ENCODE results near the gene HES3.

Gene HES3

DNA sequence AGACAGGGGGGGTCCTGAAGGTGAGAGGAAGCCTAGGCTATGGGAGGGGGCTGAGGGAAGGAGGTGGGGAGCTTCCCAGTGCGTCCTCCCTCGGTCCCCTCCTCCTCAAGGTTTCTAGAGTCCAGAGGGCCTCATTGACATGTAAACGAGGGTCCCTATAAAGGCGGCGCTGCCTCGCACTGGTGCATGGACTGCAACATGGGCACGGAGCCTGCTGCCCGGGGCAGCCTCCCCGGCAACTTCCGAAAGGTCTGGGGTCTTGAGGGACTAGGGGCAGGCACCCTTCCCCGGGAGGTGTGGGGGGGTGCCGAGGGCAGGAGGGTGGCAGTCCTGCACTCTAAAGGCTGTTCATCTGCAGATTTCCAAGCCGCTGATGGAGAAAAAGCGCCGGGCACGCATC lies at the start of gene HES3:
Gene HES3 (plus strand): TSS at position 187 of the 400 bp plus-strand sequence. CDS start 187 bp downstream, at position 374.
- DNase-seq (ENCODE audit: low read depth): no peak

DNA sequence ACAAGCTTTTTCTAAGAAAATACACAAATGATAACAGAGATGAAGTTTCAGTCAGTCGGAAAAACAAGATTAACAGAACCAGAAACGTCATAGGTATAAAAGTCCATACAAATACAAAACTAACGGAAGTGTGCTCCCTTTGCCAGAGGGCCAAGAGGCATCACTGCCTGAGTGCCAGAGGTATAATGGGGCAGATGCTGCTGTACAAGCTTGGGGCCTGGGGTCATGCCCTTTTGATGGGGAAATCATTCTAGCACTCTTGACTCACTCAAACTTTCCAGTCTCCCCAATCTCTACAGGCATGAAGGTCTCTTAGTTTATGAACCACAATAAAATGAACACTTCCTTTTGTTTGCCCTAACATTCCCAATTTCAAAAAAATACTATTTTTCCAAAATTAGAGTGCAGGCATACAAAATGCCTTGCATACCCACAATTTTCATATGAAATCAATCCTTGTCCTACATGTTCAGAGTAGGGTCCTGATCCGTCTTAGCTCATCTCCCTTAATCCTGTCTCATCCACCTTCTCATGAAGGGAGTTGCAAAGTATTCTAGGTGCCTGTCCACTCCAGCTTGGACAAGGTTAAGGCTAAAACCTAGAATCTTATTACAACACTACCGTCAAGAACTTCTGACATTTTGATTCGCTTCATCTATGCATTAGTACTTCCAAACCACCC lies 46.1 kb upstream of the HES3 start:
- no peak for DNase-seq (ENCODE audit: low read depth)

GRCh38 chr1:6198646-6199297 lies 45.2 kb upstream of the HES3 start:
- no peak for DNase-seq (ENCODE audit: low read depth)

DNA sequence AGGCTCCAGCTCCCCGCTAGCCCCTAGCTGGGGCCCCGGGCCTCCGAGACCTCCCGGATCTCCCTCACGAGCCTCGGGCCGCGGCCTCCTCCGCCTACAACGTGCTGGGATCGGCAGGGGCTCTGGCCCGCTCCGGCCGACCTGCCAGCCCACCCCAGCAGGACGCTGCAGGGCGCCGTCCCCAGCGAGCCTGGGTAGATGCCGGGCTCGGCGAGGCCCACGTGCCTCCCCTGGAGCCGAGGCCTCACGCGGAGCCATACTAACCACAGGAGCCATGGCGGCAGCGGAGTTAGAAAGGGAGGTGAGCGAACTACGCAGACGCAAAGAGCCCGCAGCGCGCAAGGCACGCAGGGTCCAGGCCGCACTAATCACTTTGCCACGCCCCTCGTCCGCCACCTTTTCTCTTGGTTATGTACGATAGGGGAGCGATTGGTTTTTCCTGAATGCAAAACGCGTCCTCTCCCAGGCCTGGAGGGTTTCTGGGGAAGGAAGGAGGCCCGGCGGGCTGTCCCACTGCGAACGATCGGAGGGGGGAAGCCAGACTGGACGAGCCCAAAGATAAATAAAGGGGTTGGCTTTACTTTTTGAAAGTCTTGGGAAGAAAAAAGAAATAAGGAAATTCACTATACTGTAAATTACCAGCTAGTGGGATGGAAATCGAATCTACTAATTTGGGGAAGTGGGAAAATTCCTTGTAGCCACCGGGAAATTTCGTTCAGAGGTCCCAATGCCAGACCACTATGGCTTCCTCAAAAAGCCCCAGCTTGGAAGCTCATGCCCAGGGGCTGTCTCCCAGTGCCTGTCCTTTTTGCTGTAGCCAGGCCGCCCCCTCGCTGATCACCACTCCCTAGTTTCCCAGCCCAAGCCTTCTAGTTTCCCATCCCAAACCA lies 44.4 kb upstream of the HES3 start, which contains the start of gene RPL22:
Gene RPL22 (minus strand): TSS at position 298 of the 890 bp plus-strand sequence. CDS start 22 bp downstream, at position 276.
- DNase-seq (ENCODE audit: low read depth): peak; percentile 98

GRCh38 chr1:6200188-6200809 lies 43.7 kb upstream of the HES3 start:
- DNase-seq (ENCODE audit: low read depth): no peak

GRCh38 chr1:6202256-6202655 lies 41.7 kb upstream of the HES3 start:
- no peak for DNase-seq (ENCODE audit: low read depth)

GRCh38 chr1:6205849-6206519 lies 38.0 kb upstream of the HES3 start, which contains the start of gene RNF207:
TSS of gene RNF207 (plus strand) at chr1:6206119. CDS start at chr1:6206536, 417 bp downstream.
- no peak for DNase-seq (ENCODE audit: low read depth)

- no peak for DNase-seq (ENCODE audit: low read depth)
Observed at GRCh38 chr1:6206520-6206855, 37.5 kb upstream of the HES3 start.

DNA sequence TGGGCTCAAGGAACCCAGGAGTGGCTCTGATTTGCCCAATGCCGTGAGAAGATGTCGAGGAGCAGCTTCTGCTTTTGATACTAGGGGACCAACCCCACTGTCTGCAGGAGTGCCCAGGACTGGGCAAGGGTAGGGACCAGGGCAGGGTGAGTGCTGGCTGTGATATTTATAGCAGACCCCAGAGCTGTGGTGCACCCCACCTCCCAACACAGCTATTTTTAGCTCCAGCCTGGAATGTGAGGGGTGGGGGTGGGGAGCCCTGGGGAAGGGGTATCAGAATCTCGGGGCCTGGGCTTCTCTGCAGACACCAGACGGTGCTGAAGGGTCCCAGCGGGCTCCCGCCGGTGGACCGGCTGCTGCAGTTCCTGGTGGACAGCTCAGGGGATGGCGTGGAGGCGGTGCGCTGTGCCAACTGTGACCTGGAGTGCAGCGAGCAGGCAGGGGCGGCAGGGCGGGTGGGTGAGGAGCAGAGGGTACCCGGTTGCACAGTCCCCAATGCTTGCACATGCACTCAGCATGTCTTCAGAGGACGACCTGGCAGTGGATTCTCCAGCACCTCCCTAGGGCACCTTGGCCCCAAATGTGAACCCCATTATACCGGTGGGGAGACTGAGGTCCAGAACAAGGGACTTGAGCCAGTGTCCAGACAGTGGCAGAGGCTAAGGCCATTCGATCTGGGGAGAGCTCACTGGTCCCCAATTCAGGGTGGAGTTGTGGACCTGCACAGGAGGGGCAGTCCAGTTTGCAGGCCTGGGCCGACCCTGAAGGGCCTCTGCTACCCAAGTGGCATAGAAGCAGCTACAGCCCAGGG lies 36.7 kb upstream of the HES3 start:
- DNase-seq (ENCODE audit: low read depth): no peak

- DNase-seq (ENCODE audit: low read depth): no peak
Observed at GRCh38 chr1:6207921-6208320, 36.1 kb upstream of the HES3 start.

- no peak for DNase-seq (ENCODE audit: low read depth)
Observed at GRCh38 chr1:6208723-6209660, 35.0 kb upstream of the HES3 start.

- DNase-seq (ENCODE audit: low read depth): no peak
Observed at GRCh38 chr1:6209661-6210580, 34.1 kb upstream of the HES3 start.

GRCh38 chr1:6210591-6211355 lies 33.2 kb upstream of the HES3 start:
- DNase-seq (ENCODE audit: low read depth): no peak

DNA sequence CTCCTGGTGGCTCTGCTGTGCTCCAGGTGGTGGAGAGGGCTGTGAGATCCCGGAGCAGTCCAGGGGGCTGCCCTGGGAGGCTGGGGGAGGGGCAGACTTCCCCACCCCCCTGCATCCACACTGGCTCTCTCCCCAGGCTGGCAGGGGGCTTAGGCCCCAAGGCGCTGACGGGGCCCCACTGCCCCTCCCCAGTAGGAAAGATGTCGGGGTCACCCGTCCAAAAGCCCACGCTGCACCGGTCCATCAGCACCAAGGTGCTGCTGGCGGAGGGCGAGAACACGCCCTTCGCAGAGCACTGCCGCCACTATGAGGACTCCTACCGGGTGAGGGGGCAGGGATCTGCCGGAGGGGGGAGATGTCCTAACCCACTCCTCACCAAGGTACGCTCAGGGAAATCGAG lies 32.2 kb upstream of the HES3 start:
- no peak for DNase-seq (ENCODE audit: low read depth)

DNA sequence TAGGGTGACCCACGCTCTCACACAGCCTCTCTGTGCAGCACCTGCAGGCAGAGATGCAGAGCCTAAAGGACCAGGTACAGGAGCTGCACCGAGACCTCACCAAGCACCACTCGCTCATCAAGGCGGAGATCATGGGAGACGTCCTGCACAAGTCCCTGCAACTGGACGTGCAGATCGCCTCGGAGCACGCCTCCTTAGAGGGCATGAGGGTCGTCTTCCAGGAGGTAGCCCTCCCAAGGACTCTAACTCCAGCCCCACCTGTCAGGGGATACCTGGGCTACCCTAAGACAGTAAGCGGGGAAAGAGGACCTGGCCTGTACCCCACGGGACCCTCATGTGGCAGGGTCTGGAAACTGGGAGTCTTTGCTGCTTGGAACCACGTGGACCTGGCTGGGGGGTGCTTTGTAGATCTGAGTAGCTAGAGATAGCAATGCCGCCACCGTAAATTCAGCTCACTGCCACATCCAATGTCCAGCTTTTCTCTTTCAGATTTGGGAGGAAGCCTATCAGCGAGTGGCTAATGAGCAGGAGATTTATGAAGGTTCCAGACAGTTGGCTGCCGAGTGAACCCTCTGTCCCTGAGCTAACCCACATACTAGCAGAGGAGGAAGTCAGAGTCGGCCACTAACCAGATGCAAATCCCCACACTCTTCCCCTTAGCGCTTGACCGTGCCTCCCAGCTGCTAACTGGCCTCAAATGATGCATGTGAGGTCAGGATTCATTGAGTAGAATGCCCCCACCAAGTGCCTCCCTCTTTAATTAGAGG lies 31.6 kb upstream of the HES3 start:
- no peak for DNase-seq (ENCODE audit: low read depth)

- DNase-seq (ENCODE audit: low read depth): no peak
Observed at GRCh38 chr1:6218375-6219164, 25.4 kb upstream of the HES3 start.

Measured in fibroblast of the conjunctiva (primary cell).